OCI-LY1 (cell line): ENCODE data around the gene NDUFB6.
"Not testable (repeated sequence)": the region's sequence is repeated elsewhere in the genome, so short reads cannot be mapped to it uniquely, and the experiment has no call there.

Experiments
- H2AFZ ChIP-seq: fragments of 200-600 bp; sonication (generic), shearing (Covaris generic); 2 replicates; pipeline ENCODE4 v1.6.0; 2014; ENCODE audit warnings: antibody characterized with exemption, mild to moderate bottlenecking, low read length
- H3F3A ChIP-seq: fragments of 200-600 bp; sonication (generic), shearing (Covaris generic); 2 replicates; pipeline ENCODE4 v1.6.0; 2014; ENCODE audit warnings: mild to moderate bottlenecking, antibody characterized with exemption, low read length, moderate library complexity; ENCODE audit not compliant: insufficient read depth
- H3K27ac ChIP-seq: fragments of 200-600 bp; sonication (generic); 2 replicates; pipeline ENCODE4 v1.5.1; 2014; ENCODE audit warnings: low read length, mixed run types, mild to moderate bottlenecking, low read depth; ENCODE audit not compliant: poor library complexity, severe bottlenecking
- H3K27me3 ChIP-seq: fragments of 200-600 bp; sonication (generic); 2 replicates; pipeline ENCODE4 v1.6.0; 2014; ENCODE audit warnings: antibody characterized with exemption, mild to moderate bottlenecking, low read length, moderate library complexity; ENCODE audit not compliant: insufficient read depth
- H3K36me3 ChIP-seq: fragments of 200-600 bp; sonication (generic); 2 replicates; pipeline ENCODE4 v1.6.1; 2014; ENCODE audit warnings: mild to moderate bottlenecking, antibody characterized with exemption, low read length, moderate library complexity, mixed read lengths; ENCODE audit not compliant: insufficient read depth
- H3K4me1 ChIP-seq: fragments of 200-600 bp; sonication (generic); 2 replicates; pipeline ENCODE4 v1.5.1; 2014; ENCODE audit warnings: mild to moderate bottlenecking, low read length, moderate library complexity; ENCODE audit not compliant: insufficient read depth, severe bottlenecking
- H3K4me2 ChIP-seq: fragments of 200-600 bp; sonication (generic), shearing (Covaris generic); 2 replicates; pipeline ENCODE4 v1.6.1; 2014; ENCODE audit warnings: low read length
- H3K4me3 ChIP-seq: fragments of 200-600 bp; sonication (generic); 2 replicates; pipeline ENCODE4 v1.5.1; 2014; ENCODE audit warnings: low read length, low read depth, mild to moderate bottlenecking, mixed read lengths; ENCODE audit not compliant: poor library complexity, severe bottlenecking
- H3K79me2 ChIP-seq: fragments of 200-600 bp; shearing (Covaris generic); 2 replicates; pipeline ENCODE4 v1.6.1; 2016; ENCODE audit warnings: mixed run types, low read length, mixed read lengths; ENCODE audit not compliant: insufficient read depth
- H3K9ac ChIP-seq: fragments of 200-600 bp; sonication (generic), shearing (Covaris generic); 2 replicates; pipeline ENCODE4 v1.6.1; 2014; ENCODE audit warnings: mild to moderate bottlenecking, low read length, mixed read lengths
- H3K9me2 ChIP-seq: fragments of 200-600 bp; sonication (generic), shearing (Covaris generic); 2 replicates; pipeline ENCODE4 v1.6.1; 2014; ENCODE audit warnings: low read depth, mild to moderate bottlenecking, low read length, mixed read lengths
- H3K9me3 ChIP-seq: fragments of 200-600 bp; shearing (Covaris generic); 2 replicates; pipeline ENCODE4 v1.6.1; 2014; ENCODE audit warnings: low read length, mixed read lengths
- H4K20me1 ChIP-seq: fragments of 200-600 bp; sonication (generic), shearing (Covaris generic); 2 replicates; pipeline ENCODE4 v1.6.0; 2016; ENCODE audit warnings: mild to moderate bottlenecking, low read length; ENCODE audit not compliant: insufficient read depth
- CTCF ChIP-seq: fragments of 200-600 bp; sonication (generic), shearing (Covaris generic); IDR thresholded peaks from 2 replicates; pipeline ENCODE4 v1.5.1; 2017; ENCODE audit warnings: mild to moderate bottlenecking, antibody characterized with exemption, low read length, moderate library complexity, mixed read lengths
- EZH2 ChIP-seq: fragments of 200-600 bp; sonication (generic), shearing (Covaris generic); IDR thresholded peaks from 2 replicates; pipeline ENCODE4 v1.8.0; 2017; ENCODE audit warnings: borderline replicate concordance, mixed run types, mild to moderate bottlenecking, antibody characterized with exemption, low read length, moderate library complexity, mixed read lengths

Gene NDUFB6

GRCh38 chr9:32603914-32604852 lies 31.2 kb upstream of the NDUFB6 start:
- no peaks in the 10 kb centered on the region for H3K36me3 ChIP-seq
- no peak overlapping the region for H3K9ac ChIP-seq
- H3K4me1 ChIP-seq = peaks cover 19% of the 10 kb centered on the region
- H3K4me2 ChIP-seq = peak overlapping the region; percentile 42; the same call in 1 of the 2 replicates
- peaks cover 3% of the 10 kb centered on the region; the same call in 1 of the 2 replicates for H3K9me3 ChIP-seq
- peak overlapping the region; percentile 39 for H3K27ac ChIP-seq
- H2AFZ ChIP-seq = peak overlapping the region; percentile 84; the same call in 1 of the 2 replicates
- TF ChIP-seq EZH2 = no peak
- TF ChIP-seq CTCF = no peak
- H3K79me2 ChIP-seq = no peaks in the 10 kb centered on the region
- H3K4me3 ChIP-seq = no peak overlapping the region
- H3K27me3 ChIP-seq = no peaks in the 10 kb centered on the region
- H4K20me1 ChIP-seq = no peaks in the 10 kb centered on the region
- H3F3A ChIP-seq = no peaks in the 10 kb centered on the region
- H3K9me2 ChIP-seq = no peaks in the 10 kb centered on the region

- H3K4me1 ChIP-seq = peaks cover 14% of the 10 kb centered on the region
Observed at GRCh38 chr9:32599021-32599420, 26.1 kb upstream of the NDUFB6 start.

GRCh38 chr9:32596936-32597335 lies 24.0 kb upstream of the NDUFB6 start:
- no peaks in the 10 kb centered on the region for H4K20me1 ChIP-seq
- no peaks in the 10 kb centered on the region for H3K79me2 ChIP-seq
- H3K36me3 ChIP-seq = no peaks in the 10 kb centered on the region
- H3K9me3 ChIP-seq = no peaks in the 10 kb centered on the region
- no peaks in the 10 kb centered on the region for H3K27me3 ChIP-seq
- no peaks in the 10 kb centered on the region for H3K4me1 ChIP-seq
- no peaks in the 10 kb centered on the region for H3K9me2 ChIP-seq
- H3K4me2 ChIP-seq = no peak overlapping the region
- H2AFZ ChIP-seq = no peak overlapping the region
- H3K4me3 ChIP-seq = no peak overlapping the region
- no peak overlapping the region for H3K9ac ChIP-seq
- TF ChIP-seq EZH2 = no peak
- TF ChIP-seq CTCF = no peak
- no peak overlapping the region for H3K27ac ChIP-seq
- H3F3A ChIP-seq = no peaks in the 10 kb centered on the region

More at GRCh38 chr9:32599021-32599420, 26.1 kb upstream of the NDUFB6 start:
- H4K20me1 ChIP-seq, H3K9ac ChIP-seq, H3K27me3 ChIP-seq, H3K9me2 ChIP-seq, H3K36me3 ChIP-seq, H3K9me3 ChIP-seq, H3K4me2 ChIP-seq, H3F3A ChIP-seq, H3K27ac ChIP-seq, H3K79me2 ChIP-seq, H3K4me3 ChIP-seq, H2AFZ ChIP-seq: not testable (repeated sequence)
